Liver (tissue), 9 donors: ENCODE results near the gene RASAL2. TPM values are rescaled to one million over a fixed set of nuclear protein-coding genes. Genes with fewer than 3 reads are reported as not detected.

Experiments
- DNase-seq: peaks from one replicate; pipeline ENCODE4 v3.0.0-alpha.2; 2017; ENCODE audit warnings: low spot score
- H3K27ac ChIP-seq, 2 donors: one replicate each; pipeline ENCODE4 v1.7.0; 2013; ENCODE audit warnings: inconsistent platforms in 2 of 2, low read length in 2 of 2, control low read depth in 1 of 2, low read depth in 1 of 2, mild to moderate bottlenecking in 1 of 2
- H3K27me3 ChIP-seq, 4 donors: one replicate each; pipeline versions ENCODE4 v1.6.1 to v1.7.0; 2013; ENCODE audit warnings: low read length in 3 of 4, inconsistent platforms in 1 of 4, mild to moderate bottlenecking in 1 of 4, moderate library complexity in 1 of 4; ENCODE audit not compliant: control insufficient read depth in 4 of 4, insufficient read depth in 4 of 4
- H3K36me3 ChIP-seq, 4 donors: one replicate each; pipeline versions ENCODE4 v1.6.1 to v1.7.0; 2013; ENCODE audit warnings: low read length in 3 of 4, mild to moderate bottlenecking in 3 of 4, low read depth in 1 of 4, moderate library complexity in 1 of 4; ENCODE audit not compliant: control insufficient read depth in 4 of 4, insufficient read depth in 3 of 4
- H3K4me1 ChIP-seq, 4 donors: one replicate each; pipeline versions ENCODE4 v1.6.1 to v1.7.0; 2013; ENCODE audit warnings: low read length in 3 of 4, mild to moderate bottlenecking in 3 of 4, moderate library complexity in 1 of 4; ENCODE audit not compliant: control insufficient read depth in 4 of 4, insufficient read depth in 4 of 4
- H3K4me3 ChIP-seq, 3 donors: one replicate each; pipeline versions ENCODE4 v1.6.1 to v1.7.0; 2013; ENCODE audit warnings: low read length in 3 of 3, control low read depth in 1 of 3, low read depth in 1 of 3, mild to moderate bottlenecking in 1 of 3
- H3K9ac ChIP-seq, 2 donors: one replicate each; pipeline ENCODE4 v1.7.0; 2013; ENCODE audit warnings: low read length in 2 of 2, mild to moderate bottlenecking in 2 of 2, moderate library complexity in 2 of 2, control low read depth in 1 of 2, low read depth in 1 of 2
- H3K9me3 ChIP-seq, 4 donors: one replicate each; pipeline versions ENCODE4 v1.6.1 to v1.7.0; 2013; ENCODE audit warnings: low read length in 3 of 4; ENCODE audit not compliant: control insufficient read depth in 4 of 4
- EGR1 ChIP-seq, 2 donors: IDR thresholded peaks; 2 replicates each; pipeline ENCODE4 v1.6.1; 2016 to 2018; ENCODE audit warnings: antibody characterized with exemption in 2 of 2, low read depth in 2 of 2
- FOXA1 ChIP-seq: IDR thresholded peaks from 2 replicates; pipeline ENCODE4 v1.6.1; 2016; ENCODE audit warnings: antibody characterized with exemption
- FOXA2 ChIP-seq: IDR thresholded peaks from 2 replicates; pipeline ENCODE4 v1.6.1; 2016; ENCODE audit warnings: antibody characterized with exemption
- HNF4G ChIP-seq: IDR thresholded peaks from 2 replicates; pipeline ENCODE4 v1.6.1; 2016; ENCODE audit warnings: antibody characterized with exemption
- JUND ChIP-seq, 2 donors: IDR thresholded peaks; 2 replicates each; pipeline ENCODE4 v1.6.1; 2016; ENCODE audit warnings: antibody characterized with exemption in 2 of 2
- NR2F2 ChIP-seq: IDR thresholded peaks from 2 replicates; pipeline ENCODE4 v1.6.1; 2016; ENCODE audit warnings: antibody characterized with exemption
- RAD21 ChIP-seq, 2 donors: IDR thresholded peaks; 2 replicates each; pipeline ENCODE4 v1.6.1; 2016; ENCODE audit warnings: antibody characterized with exemption in 2 of 2, mild to moderate bottlenecking in 2 of 2
- RXRA ChIP-seq, 2 donors: IDR thresholded peaks; 2 replicates each; pipeline ENCODE4 v1.6.1; 2017 to 2018; ENCODE audit warnings: antibody characterized with exemption in 2 of 2, mild to moderate bottlenecking in 1 of 2
- SP1 ChIP-seq: IDR thresholded peaks from 2 replicates; pipeline ENCODE4 v1.6.1; 2018; ENCODE audit warnings: antibody characterized with exemption, mild to moderate bottlenecking
- YY1 ChIP-seq: IDR thresholded peaks from 2 replicates; pipeline ENCODE4 v1.6.1; 2016; ENCODE audit warnings: antibody characterized with exemption, mild to moderate bottlenecking
- WGBS: extraction: QIAGEN DNeasy Blood & Tissue Kit; methylation state at CpG from one replicate; pipeline ENCODE4 v1.1.7; 2013; 5-methylcytosine and 5-hydroxymethylcytosine counted together
- polyA plus RNA-seq, 2 donors: library from polyadenylated mRNA; stranded (reverse) in 1 of 2; unstranded in 1 of 2; fragments of 200-250 nt in 1 of 2; fragments of >200 nt in 1 of 2; fragmentation: Nextera tagmentation in 1 of 2; extraction: Ambion mirVana in 1 of 2; gene quantifications; one replicate each; pipeline versions ENCODE4 v1.2.1 to v1.2.3, GENCODE V29; 2013 to 2015
- total RNA-seq, 2 donors: library from RNA; depleted of rRNA; stranded (reverse); fragments of >200 nt; gene quantifications; one replicate each; pipeline ENCODE4 v1.2.3, GENCODE V29; 2014
- TF ChIP-seq, protein P1 (sequence below): fragments of 150-350 bp; IDR thresholded peaks from 2 replicates; pipeline ENCODE4 v1.5.1; 2017; ENCODE audit warnings: improper control_type of control experiment, low read depth, low read length; ENCODE audit not compliant: missing input control
- TF ChIP-seq, protein P2 (sequence below): IDR thresholded peaks from 2 replicates; pipeline ENCODE4 v1.6.1; 2016; ENCODE audit warnings: antibody characterized with exemption
- TF ChIP-seq, protein P3 (sequence below): IDR thresholded peaks from 2 replicates; pipeline ENCODE4 v1.6.1; 2016; ENCODE audit warnings: antibody characterized with exemption
- donor health status: healthy.
- donor health status: healthy.
- donor health status: healthy.
- donor health status: healthy.
- donor health status: healthy.

The RASAL2 gene
- total and polyA plus RNA-seq, 4 donors = 1.8 to 8.1 (median 4.1) TPM

DNA sequence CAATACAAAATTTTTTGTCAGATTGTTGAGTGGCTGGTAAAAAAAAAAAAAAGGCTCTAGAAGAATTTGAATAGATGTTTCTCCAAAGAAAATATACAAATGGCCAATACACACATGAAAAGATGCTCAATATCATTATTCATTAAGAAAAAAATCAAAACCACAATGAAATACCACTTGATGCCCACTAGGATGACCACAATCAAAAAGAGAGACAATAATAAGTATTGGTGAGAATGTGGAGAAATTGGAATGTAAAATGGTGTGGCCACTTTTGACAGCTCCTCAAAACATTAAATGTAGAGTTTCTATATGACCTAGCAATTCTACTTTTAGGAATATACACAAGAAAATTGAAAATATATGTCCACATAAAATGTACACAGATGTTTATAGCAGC lies 302.9 kb downstream of the RASAL2 start:
- TF ChIP-seq YY1 = no peak
- TF ChIP-seq RXRA (IDR thresholded peaks at IDR 0.05) = no peak
- no peak for TF ChIP-seq JUND (IDR thresholded peaks at IDR 0.05)
- no peak for TF ChIP-seq HNF4G
- no peak for TF ChIP-seq FOXA2
- no peak for TF ChIP-seq NR2F2
- TF ChIP-seq RAD21 (IDR thresholded peaks at IDR 0.05) = no peak
- TF ChIP-seq, protein P1, sequence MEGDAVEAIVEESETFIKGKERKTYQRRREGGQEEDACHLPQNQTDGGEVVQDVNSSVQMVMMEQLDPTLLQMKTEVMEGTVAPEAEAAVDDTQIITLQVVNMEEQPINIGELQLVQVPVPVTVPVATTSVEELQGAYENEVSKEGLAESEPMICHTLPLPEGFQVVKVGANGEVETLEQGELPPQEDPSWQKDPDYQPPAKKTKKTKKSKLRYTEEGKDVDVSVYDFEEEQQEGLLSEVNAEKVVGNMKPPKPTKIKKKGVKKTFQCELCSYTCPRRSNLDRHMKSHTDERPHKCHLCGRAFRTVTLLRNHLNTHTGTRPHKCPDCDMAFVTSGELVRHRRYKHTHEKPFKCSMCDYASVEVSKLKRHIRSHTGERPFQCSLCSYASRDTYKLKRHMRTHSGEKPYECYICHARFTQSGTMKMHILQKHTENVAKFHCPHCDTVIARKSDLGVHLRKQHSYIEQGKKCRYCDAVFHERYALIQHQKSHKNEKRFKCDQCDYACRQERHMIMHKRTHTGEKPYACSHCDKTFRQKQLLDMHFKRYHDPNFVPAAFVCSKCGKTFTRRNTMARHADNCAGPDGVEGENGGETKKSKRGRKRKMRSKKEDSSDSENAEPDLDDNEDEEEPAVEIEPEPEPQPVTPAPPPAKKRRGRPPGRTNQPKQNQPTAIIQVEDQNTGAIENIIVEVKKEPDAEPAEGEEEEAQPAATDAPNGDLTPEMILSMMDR = no peak
- TF ChIP-seq EGR1 (IDR thresholded peaks at IDR 0.05; ENCODE audit: low read depth in 2 of 2) = no peak
- TF ChIP-seq FOXA1 = no peak
- TF ChIP-seq, protein P2, sequence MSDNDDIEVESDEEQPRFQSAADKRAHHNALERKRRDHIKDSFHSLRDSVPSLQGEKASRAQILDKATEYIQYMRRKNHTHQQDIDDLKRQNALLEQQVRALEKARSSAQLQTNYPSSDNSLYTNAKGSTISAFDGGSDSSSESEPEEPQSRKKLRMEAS = no peak
- TF ChIP-seq, protein P3, sequence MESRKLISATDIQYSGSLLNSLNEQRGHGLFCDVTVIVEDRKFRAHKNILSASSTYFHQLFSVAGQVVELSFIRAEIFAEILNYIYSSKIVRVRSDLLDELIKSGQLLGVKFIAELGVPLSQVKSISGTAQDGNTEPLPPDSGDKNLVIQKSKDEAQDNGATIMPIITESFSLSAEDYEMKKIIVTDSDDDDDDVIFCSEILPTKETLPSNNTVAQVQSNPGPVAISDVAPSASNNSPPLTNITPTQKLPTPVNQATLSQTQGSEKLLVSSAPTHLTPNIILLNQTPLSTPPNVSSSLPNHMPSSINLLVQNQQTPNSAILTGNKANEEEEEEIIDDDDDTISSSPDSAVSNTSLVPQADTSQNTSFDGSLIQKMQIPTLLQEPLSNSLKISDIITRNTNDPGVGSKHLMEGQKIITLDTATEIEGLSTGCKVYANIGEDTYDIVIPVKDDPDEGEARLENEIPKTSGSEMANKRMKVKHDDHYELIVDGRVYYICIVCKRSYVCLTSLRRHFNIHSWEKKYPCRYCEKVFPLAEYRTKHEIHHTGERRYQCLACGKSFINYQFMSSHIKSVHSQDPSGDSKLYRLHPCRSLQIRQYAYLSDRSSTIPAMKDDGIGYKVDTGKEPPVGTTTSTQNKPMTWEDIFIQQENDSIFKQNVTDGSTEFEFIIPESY = no peak
- no peak overlapping the region for H3K27ac ChIP-seq
- DNase-seq = no peak
- H3K4me3 ChIP-seq = no peak overlapping the region
- H3K4me1 ChIP-seq = no peaks in the 10 kb centered on the region
- H3K27me3 ChIP-seq = no peaks in the 10 kb centered on the region
- H3K9me3 ChIP-seq = no peaks in the 10 kb centered on the region
- H3K9ac ChIP-seq = no peak overlapping the region
- no peaks in the 10 kb centered on the region for H3K36me3 ChIP-seq

DNA sequence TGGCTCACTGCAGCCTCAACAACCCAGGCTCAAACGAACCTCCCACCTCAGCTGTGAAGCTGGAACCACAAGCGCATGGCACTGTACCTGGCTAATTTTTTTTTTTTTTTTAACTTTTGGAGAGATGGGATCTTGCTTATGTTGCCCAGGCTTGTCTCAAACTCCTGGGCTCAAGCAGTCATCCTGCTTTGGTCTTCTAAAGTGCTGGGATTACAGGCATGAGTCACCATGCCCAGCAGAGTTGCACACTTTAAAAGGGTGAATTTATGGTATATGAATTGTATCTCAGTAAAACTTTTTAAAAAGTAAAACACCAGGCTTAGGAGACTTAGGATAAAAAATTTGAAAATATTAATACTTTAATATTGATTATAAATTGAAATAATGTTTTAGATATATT lies 303.8 kb downstream of the RASAL2 start:
- no peak for TF ChIP-seq NR2F2
- TF ChIP-seq, protein P3 = no peak
- no peak for TF ChIP-seq YY1
- no peaks in the 10 kb centered on the region for H3K27me3 ChIP-seq
- H3K9me3 ChIP-seq = no peaks in the 10 kb centered on the region
- no peak overlapping the region for H3K4me3 ChIP-seq
- no peak for DNase-seq
- H3K9ac ChIP-seq = no peak overlapping the region
- H3K36me3 ChIP-seq = no peaks in the 10 kb centered on the region
- no peak overlapping the region for H3K27ac ChIP-seq
- WGBS = 90% methylated on average over 2 of the region's 2 CpGs
- no peaks in the 10 kb centered on the region for H3K4me1 ChIP-seq

DNA sequence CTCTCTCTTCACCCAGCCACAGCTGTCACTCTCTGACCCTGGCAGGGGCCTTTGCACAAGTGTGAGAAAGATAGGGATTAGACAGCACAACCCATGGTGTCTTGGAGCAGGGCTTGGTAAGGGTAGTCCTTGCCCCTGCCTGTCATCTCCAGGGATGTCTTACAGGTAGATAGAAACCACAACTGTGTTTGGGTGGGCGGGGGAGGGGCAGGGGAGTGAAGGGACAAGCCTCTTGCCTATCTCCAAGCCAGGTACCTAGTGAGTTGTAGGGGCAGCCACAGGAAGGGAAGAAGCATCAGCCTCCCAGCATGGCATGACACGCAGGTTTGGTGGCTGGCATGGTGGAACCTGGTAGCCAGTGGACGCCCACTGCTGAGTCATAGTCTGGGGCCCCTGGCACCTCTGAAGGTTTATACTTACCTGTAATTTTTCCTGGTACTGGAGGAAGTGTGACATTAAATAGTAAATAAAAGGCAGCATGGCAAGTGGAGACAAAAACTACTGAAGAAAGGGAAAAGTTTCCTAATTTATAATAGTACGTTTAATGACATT lies 305.3 kb downstream of the RASAL2 start:
- H3K4me1 ChIP-seq = no peaks in the 10 kb centered on the region
- H3K27ac ChIP-seq = no peak overlapping the region
- no peaks in the 10 kb centered on the region for H3K9me3 ChIP-seq
- 96% methylated on average over 4 of the region's 4 CpGs for WGBS
- H3K36me3 ChIP-seq = no peaks in the 10 kb centered on the region
- H3K9ac ChIP-seq = no peak overlapping the region
- H3K27me3 ChIP-seq = no peaks in the 10 kb centered on the region
- DNase-seq = no peak
- H3K4me3 ChIP-seq = no peak overlapping the region
- TF ChIP-seq YY1 = no peak
- TF ChIP-seq FOXA1 = no peak
- no peak for TF ChIP-seq NR2F2
- no peak for TF ChIP-seq SP1
